ENCODE results near the gene MAPK12.

- TF ChIP-seq, protein P1, sequence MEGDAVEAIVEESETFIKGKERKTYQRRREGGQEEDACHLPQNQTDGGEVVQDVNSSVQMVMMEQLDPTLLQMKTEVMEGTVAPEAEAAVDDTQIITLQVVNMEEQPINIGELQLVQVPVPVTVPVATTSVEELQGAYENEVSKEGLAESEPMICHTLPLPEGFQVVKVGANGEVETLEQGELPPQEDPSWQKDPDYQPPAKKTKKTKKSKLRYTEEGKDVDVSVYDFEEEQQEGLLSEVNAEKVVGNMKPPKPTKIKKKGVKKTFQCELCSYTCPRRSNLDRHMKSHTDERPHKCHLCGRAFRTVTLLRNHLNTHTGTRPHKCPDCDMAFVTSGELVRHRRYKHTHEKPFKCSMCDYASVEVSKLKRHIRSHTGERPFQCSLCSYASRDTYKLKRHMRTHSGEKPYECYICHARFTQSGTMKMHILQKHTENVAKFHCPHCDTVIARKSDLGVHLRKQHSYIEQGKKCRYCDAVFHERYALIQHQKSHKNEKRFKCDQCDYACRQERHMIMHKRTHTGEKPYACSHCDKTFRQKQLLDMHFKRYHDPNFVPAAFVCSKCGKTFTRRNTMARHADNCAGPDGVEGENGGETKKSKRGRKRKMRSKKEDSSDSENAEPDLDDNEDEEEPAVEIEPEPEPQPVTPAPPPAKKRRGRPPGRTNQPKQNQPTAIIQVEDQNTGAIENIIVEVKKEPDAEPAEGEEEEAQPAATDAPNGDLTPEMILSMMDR (IDR thresholded peaks at IDR 0.05 in 2 of 3, conservative IDR thresholded peaks at IDR 0.05 in 1 of 3; ENCODE audit: insufficient read depth in 2 of 3, low read depth in 1 of 3, low read length in 3 of 3) = no peak
- no peak for TF ChIP-seq E2F4 (CRISPR knock-in tag; IDR thresholded peaks at IDR 0.05; ENCODE audit: low read depth)
Measured at GRCh38 chr22:50229370-50229769, 32.1 kb downstream of the MAPK12 start.
